ENCODE data around the gene ARID3B.
"Not testable (repeated sequence)": the region's sequence is repeated elsewhere in the genome, so short reads cannot be mapped to it uniquely, and the experiment has no call there.

ARID3B gene

GRCh38 chr15:74585857-74586256 lies 44.8 kb downstream of the ARID3B start:
- Mint-ChIP-seq H3K4me3 (no peak overlapping the region), H3K27me3 (no peaks in the 10 kb centered on the region), H3K9me3 (no peaks in the 10 kb centered on the region), H3K36me3 (ENCODE audit: insufficient read depth) (peaks cover 59% of the 10 kb centered on the region), H3K4me1 (ENCODE audit: low read depth in 2 of 2) (peaks cover 2 to 10% of the 10 kb centered on the region in 2 donors), H3K27ac (peak overlapping the region in 1 of 2 donors; percentile 49)
- ATAC-seq (replicated peaks) (no peak), DNase-seq (no peak)

- Mint-ChIP-seq H3K36me3 (ENCODE audit: insufficient read depth) (peaks cover 53% of the 10 kb centered on the region), H3K9me3 (no peaks in the 10 kb centered on the region), H3K4me1 (ENCODE audit: low read depth in 2 of 2) (no peaks in the 10 kb centered on the region), H3K27me3 (no peaks in the 10 kb centered on the region), H3K27ac (peak overlapping the region in 1 of 2 donors; percentile 38), H3K4me3 (no peak overlapping the region)
- ATAC-seq (replicated peaks) (no peak), DNase-seq (no peak)
Measured at GRCh38 chr15:74589826-74590225, 48.8 kb downstream of the ARID3B start.

- no peaks in the 10 kb centered on the region for H3K4me1 Mint-ChIP-seq (ENCODE audit: low read depth in 2 of 2)
- H3K36me3 Mint-ChIP-seq (ENCODE audit: insufficient read depth), result peaks cover 54% of the 10 kb centered on the region
- H3K27me3 Mint-ChIP-seq, result no peaks in the 10 kb centered on the region
- H3K4me3 Mint-ChIP-seq, result no peak overlapping the region
- peak overlapping the region in 1 of 2 donors; percentile 28 for H3K27ac Mint-ChIP-seq
- DNase-seq (no peak), ATAC-seq (replicated peaks) (no peak)
- no peaks in the 10 kb centered on the region for H3K9me3 Mint-ChIP-seq
Measured at GRCh38 chr15:74592222-74592621, 51.2 kb downstream of the ARID3B start.

- Mint-ChIP-seq H3K4me3 (no peak overlapping the region), H3K27ac (no peak overlapping the region), H3K36me3 (ENCODE audit: insufficient read depth) (peaks cover 55% of the 10 kb centered on the region), H3K27me3 (no peaks in the 10 kb centered on the region), H3K9me3 (no peaks in the 10 kb centered on the region), H3K4me1 (ENCODE audit: low read depth in 2 of 2) (peaks cover 5 to 6% of the 10 kb centered on the region in 2 donors)
- no peak for DNase-seq
- ATAC-seq (replicated peaks), result no peak
Measured at GRCh38 chr15:74593122-74593521, 52.1 kb downstream of the ARID3B start.

GRCh38 chr15:74594455-74594854 lies 53.4 kb downstream of the ARID3B start:
- H3K27me3 Mint-ChIP-seq, result no peaks in the 10 kb centered on the region
- no peak overlapping the region for H3K27ac Mint-ChIP-seq
- H3K36me3 Mint-ChIP-seq (ENCODE audit: insufficient read depth), result peaks cover 51% of the 10 kb centered on the region
- ATAC-seq (replicated peaks), result no peak
- H3K4me1 Mint-ChIP-seq (ENCODE audit: low read depth in 2 of 2), result peaks cover 11 to 17% of the 10 kb centered on the region in 2 donors
- no peak overlapping the region for H3K4me3 Mint-ChIP-seq
- H3K9me3 Mint-ChIP-seq, result no peaks in the 10 kb centered on the region
- no peak for DNase-seq

GRCh38 chr15:74595271-74595670 lies 54.3 kb downstream of the ARID3B start:
- peaks cover 11 to 18% of the 10 kb centered on the region in 2 donors for H3K4me1 Mint-ChIP-seq (ENCODE audit: low read depth in 2 of 2)
- H3K27me3 Mint-ChIP-seq, result no peaks in the 10 kb centered on the region
- no peak overlapping the region for H3K4me3 Mint-ChIP-seq
- H3K9me3 Mint-ChIP-seq, result no peaks in the 10 kb centered on the region
- no peak overlapping the region for H3K27ac Mint-ChIP-seq
- ATAC-seq (replicated peaks), result no peak
- no peak for DNase-seq
- peaks cover 48% of the 10 kb centered on the region for H3K36me3 Mint-ChIP-seq (ENCODE audit: insufficient read depth)

- peaks cover 11 to 19% of the 10 kb centered on the region in 2 donors for H3K4me1 Mint-ChIP-seq (ENCODE audit: low read depth in 2 of 2)
- not testable (repeated sequence) for H3K9me3 Mint-ChIP-seq; H3K4me3 Mint-ChIP-seq; ATAC-seq (replicated peaks); DNase-seq; H3K27me3 Mint-ChIP-seq
- H3K36me3 Mint-ChIP-seq (ENCODE audit: insufficient read depth), result peaks cover 43% of the 10 kb centered on the region
- H3K27ac Mint-ChIP-seq, result peak overlapping the region in 1 of 2 donors; percentile 35
Measured at GRCh38 chr15:74596736-74597135, 55.7 kb downstream of the ARID3B start.

GRCh38 chr15:74597146-74597705 lies 56.2 kb downstream of the ARID3B start:
- H3K27ac Mint-ChIP-seq, result peak overlapping the region; percentile 92 to 98
- H3K4me1 Mint-ChIP-seq (ENCODE audit: low read depth in 2 of 2), result peaks cover 11 to 22% of the 10 kb centered on the region in 2 donors
- DNase-seq; H3K9me3 Mint-ChIP-seq; H3K27me3 Mint-ChIP-seq; H3K4me3 Mint-ChIP-seq; ATAC-seq (replicated peaks): not testable (repeated sequence)
- peaks cover 43% of the 10 kb centered on the region for H3K36me3 Mint-ChIP-seq (ENCODE audit: insufficient read depth)

- DNase-seq (peak; percentile 87 to 89 (median 88)), ATAC-seq (replicated peaks) (peak; percentile 99)
- Mint-ChIP-seq H3K27me3 (no peaks in the 10 kb centered on the region), H3K36me3 (ENCODE audit: insufficient read depth) (peaks cover 35% of the 10 kb centered on the region), H3K4me3 (peak overlapping the region; percentile 88 to 96), H3K9me3 (no peaks in the 10 kb centered on the region), H3K4me1 (ENCODE audit: low read depth in 2 of 2) (peaks cover 11 to 24% of the 10 kb centered on the region in 2 donors), H3K27ac (peak overlapping the region; percentile 92 to 98)
Measured at GRCh38 chr15:74598126-74598842, 57.3 kb downstream of the ARID3B start.

GRCh38 chr15:74599156-74599555 lies 58.1 kb downstream of the ARID3B start:
- H3K4me3 Mint-ChIP-seq, result peak overlapping the region; percentile 88 to 96
- H3K4me1 Mint-ChIP-seq (ENCODE audit: low read depth in 2 of 2), result peaks cover 11 to 24% of the 10 kb centered on the region in 2 donors
- H3K27ac Mint-ChIP-seq, result peak overlapping the region in 1 of 2 donors; percentile 92
- H3K9me3 Mint-ChIP-seq, result no peaks in the 10 kb centered on the region
- H3K27me3 Mint-ChIP-seq, result no peaks in the 10 kb centered on the region
- DNase-seq (no peak), ATAC-seq (replicated peaks) (no peak)
- peaks cover 26% of the 10 kb centered on the region for H3K36me3 Mint-ChIP-seq (ENCODE audit: insufficient read depth)

- H3K4me1 Mint-ChIP-seq (ENCODE audit: low read depth in 2 of 2), result peaks cover 5 to 18% of the 10 kb centered on the region in 2 donors
- DNase-seq (no peak), ATAC-seq (replicated peaks) (no peak)
- peaks cover 8% of the 10 kb centered on the region for H3K36me3 Mint-ChIP-seq (ENCODE audit: insufficient read depth)
- H3K27me3 Mint-ChIP-seq, result no peaks in the 10 kb centered on the region
- no peak overlapping the region for H3K27ac Mint-ChIP-seq
- H3K9me3 Mint-ChIP-seq, result no peaks in the 10 kb centered on the region
- H3K4me3 Mint-ChIP-seq, result no peak overlapping the region
Measured at GRCh38 chr15:74603026-74603788, 62.2 kb downstream of the ARID3B start.

GRCh38 chr15:74603789-74604705 lies 63.0 kb downstream of the ARID3B start:
- H3K27me3 Mint-ChIP-seq, result no peaks in the 10 kb centered on the region

More at GRCh38 chr15:74603789-74604705, 63.0 kb downstream of the ARID3B start:
- Mint-ChIP-seq H3K36me3 (ENCODE audit: insufficient read depth) (peaks cover 5% of the 10 kb centered on the region), H3K4me3 (no peak overlapping the region), H3K27ac (no peak overlapping the region), H3K4me1 (ENCODE audit: low read depth in 2 of 2) (peaks cover 0 to 12% of the 10 kb centered on the region in 2 donors), H3K9me3 (no peaks in the 10 kb centered on the region)
- ATAC-seq (replicated peaks), result no peak
- DNase-seq, result no peak

Data from effector memory CD8-positive, alpha-beta T cell (primary cell).